Upper lobe of left lung (tissue), 6 donors: ENCODE results near the gene PACSIN1. TPM values are rescaled to one million over a fixed set of nuclear protein-coding genes. Genes with fewer than 3 reads are reported as not detected.
"Not testable (repeated sequence)": the region's sequence is repeated elsewhere in the genome, so short reads cannot be mapped to it uniquely, and the experiment has no call there.

Experiments used
- ATAC-seq, 2 donors: fragments of 200-7000 bp; cut with Tn5 transposase; one replicate each; pipeline ENCODE4 v1.9.1; 2022; ENCODE audit warnings: mild to moderate bottlenecking in 2 of 2, moderate library complexity in 2 of 2; ENCODE audit not compliant: low FRiP score in 2 of 2
- DNase-seq, 2 donors: peaks; one replicate each; pipeline ENCODE4 v3.0.0-alpha.2; 2019 to 2020
- H3K27ac ChIP-seq, 4 donors: fragments of 200-600 bp; sonication (generic); one replicate each; pipeline ENCODE4 v1.5.1; 2016 to 2019
- H3K27me3 ChIP-seq, 4 donors: fragments of 200-600 bp; sonication (generic); one replicate each; pipeline ENCODE4 v1.5.1; 2017 to 2019
- H3K36me3 ChIP-seq, 4 donors: fragments of 200-600 bp; sonication (generic); one replicate each; pipeline ENCODE4 v1.5.1; 2016 to 2019
- H3K4me1 ChIP-seq, 4 donors: fragments of 200-600 bp; sonication (generic); one replicate each; pipeline ENCODE4 v1.5.1; 2018 to 2019
- H3K4me3 ChIP-seq, 4 donors: fragments of 200-600 bp; sonication (generic); one replicate each; pipeline ENCODE4 v1.5.1; 2017 to 2019; ENCODE audit warnings: mild to moderate bottlenecking in 2 of 4, moderate library complexity in 1 of 4
- H3K9me3 ChIP-seq, 4 donors: fragments of 200-600 bp; sonication (generic); one replicate each; pipeline ENCODE4 v1.5.1; 2018 to 2019
- CTCF ChIP-seq, 6 experiments: fragments of 450-650 bp in 4 of 6; fragments of 200-600 bp in 2 of 6; sonication (generic) in 2 of 6; IDR thresholded peaks; one replicate each; pipeline ENCODE4 v1.5.1; 2016 to 2019; ENCODE audit warnings: antibody characterized with exemption in 6 of 6
- EP300 ChIP-seq, 4 donors: sonication (generic); formaldehyde crosslinking; IDR thresholded peaks; one replicate each; pipeline ENCODE4 v1.5.1; 2017; ENCODE audit warnings: antibody characterized with exemption in 4 of 4, control low read depth in 2 of 4
- POLR2A ChIP-seq, 4 donors: fragments of 450-650 bp; IDR thresholded peaks; one replicate each; pipeline ENCODE4 v1.5.1; 2016 to 2017; ENCODE audit warnings: antibody characterized with exemption in 4 of 4, mild to moderate bottlenecking in 2 of 4
- POLR2AphosphoS5 ChIP-seq, 2 donors: sonication (generic); formaldehyde crosslinking; IDR thresholded peaks; one replicate each; pipeline ENCODE4 v1.5.1; 2017; ENCODE audit warnings: antibody characterized with exemption in 2 of 2
- WGBS, 2 donors: methylation state at CpG; one replicate each; pipeline ENCODE4 v1.1.5; 2017 to 2018; 5-methylcytosine and 5-hydroxymethylcytosine counted together
- total RNA-seq, 6 donors: library from RNA; depleted of rRNA in 4 of 6; stranded (reverse); fragments of >200 nt in 4 of 6; gene quantifications; one replicate each; pipeline versions ENCODE4 v1.1.0 to v1.2.1, GENCODE V29; 2016 to 2021
- donor health status: DM: no; HTN: no; CAD: no; lungs with moderate emphysema.
- donor health status: DM: no; HTN: yes; CAD: no; lungs with severe emphysema.

The PACSIN1 gene
- total RNA-seq, 6 donors from 2014 or later, result 0.06 to 3.0 (median 0.17) TPM; not detected in 3

DNA sequence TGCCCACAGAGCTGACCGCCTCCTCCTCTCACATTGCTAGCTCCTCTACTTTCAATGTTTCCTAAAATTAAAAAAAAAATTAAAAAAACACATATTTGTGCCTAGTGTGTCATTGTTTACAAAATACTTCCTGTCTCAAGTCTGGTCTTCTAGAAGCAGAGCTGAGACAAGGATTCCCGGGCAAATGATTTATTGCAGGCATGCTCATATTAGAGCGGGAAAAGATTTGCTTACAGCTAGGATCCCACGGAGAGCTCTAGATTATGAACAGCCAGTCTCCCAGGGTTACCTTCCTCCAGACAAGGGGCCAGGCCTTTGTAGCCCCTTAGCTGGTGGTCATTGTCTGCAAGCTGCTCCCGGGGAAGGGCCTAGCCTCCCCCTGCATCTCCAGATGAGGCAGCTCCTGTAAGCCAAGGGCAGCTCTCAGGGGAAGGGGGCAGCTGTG lies 9.4 kb downstream of the PACSIN1 start:
- no peak overlapping the region for H3K4me3 ChIP-seq
- no peaks in the 10 kb centered on the region for H3K27me3 ChIP-seq
- H3K4me1 ChIP-seq, result no peaks in the 10 kb centered on the region
- H3K36me3 ChIP-seq, result no peaks in the 10 kb centered on the region
- no peak for DNase-seq
- 48 to 72% methylated on average over 4 to 5 of the region's 5 CpGs for WGBS, 2 donors
- TF ChIP-seq CTCF (IDR thresholded peaks at IDR 0.05) (no peak), POLR2AphosphoS5 (IDR thresholded peaks at IDR 0.05) (no peak), POLR2A (IDR thresholded peaks at IDR 0.05) (no peak), EP300 (IDR thresholded peaks at IDR 0.05) (no peak)
- no peak for ATAC-seq
- H3K9me3 ChIP-seq, result peaks cover 0 to 4% (median 2%) of the 10 kb centered on the region in 4 donors
- no peak overlapping the region for H3K27ac ChIP-seq

- no peak overlapping the region for H3K27ac ChIP-seq
- no peaks in the 10 kb centered on the region for H3K4me1 ChIP-seq
- ATAC-seq (no peak), DNase-seq (no peak)
- TF ChIP-seq CTCF (IDR thresholded peaks at IDR 0.05), result no peak
- TF ChIP-seq POLR2A (IDR thresholded peaks at IDR 0.05), result no peak
- TF ChIP-seq EP300 (IDR thresholded peaks at IDR 0.05), result no peak
- no peak for TF ChIP-seq POLR2AphosphoS5 (IDR thresholded peaks at IDR 0.05)
- H3K9me3 ChIP-seq, result peaks cover 0 to 4% (median 2%) of the 10 kb centered on the region in 4 donors
- H3K27me3 ChIP-seq, result no peaks in the 10 kb centered on the region
- H3K36me3 ChIP-seq, result no peaks in the 10 kb centered on the region
- 72 to 79% methylated on average over 7 of the region's 7 CpGs for WGBS, 2 donors
- no peak overlapping the region for H3K4me3 ChIP-seq
Observed at GRCh38 chr6:34475767-34476328, 10.0 kb downstream of the PACSIN1 start.

DNA sequence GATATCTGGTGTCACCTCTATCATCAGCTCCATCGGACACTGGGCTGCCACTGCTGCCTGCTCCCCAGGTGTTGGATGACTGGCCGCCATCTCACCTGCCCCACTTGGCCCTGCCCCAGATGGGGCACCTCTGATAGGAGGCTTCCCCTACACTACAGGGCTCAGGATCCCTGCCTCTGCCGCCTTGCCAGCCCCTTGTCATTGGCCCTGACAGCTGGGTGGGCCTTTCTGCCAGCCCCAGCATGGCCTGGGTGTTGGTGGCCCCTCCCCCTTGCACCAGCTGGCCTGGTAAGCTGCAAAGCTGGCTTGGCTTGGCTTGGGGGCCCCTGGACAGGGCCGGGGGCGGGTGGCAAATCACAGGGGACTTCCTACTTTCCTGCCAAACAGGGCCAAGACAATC lies 10.6 kb downstream of the PACSIN1 start:
- 45 to 53% methylated on average over 4 to 5 of the region's 5 CpGs for WGBS, 2 donors
- DNase-seq, result peak in 1 of 2 donors; percentile 55
- Histone ChIP-seq H3K27ac (no peak overlapping the region), H3K9me3 (peaks cover 0 to 4% (median 2%) of the 10 kb centered on the region in 4 donors), H3K4me1 (no peaks in the 10 kb centered on the region), H3K4me3 (no peak overlapping the region), H3K27me3 (no peaks in the 10 kb centered on the region), H3K36me3 (no peaks in the 10 kb centered on the region)
- no peak for TF ChIP-seq POLR2A (IDR thresholded peaks at IDR 0.05)
- ATAC-seq, result no peak

DNA sequence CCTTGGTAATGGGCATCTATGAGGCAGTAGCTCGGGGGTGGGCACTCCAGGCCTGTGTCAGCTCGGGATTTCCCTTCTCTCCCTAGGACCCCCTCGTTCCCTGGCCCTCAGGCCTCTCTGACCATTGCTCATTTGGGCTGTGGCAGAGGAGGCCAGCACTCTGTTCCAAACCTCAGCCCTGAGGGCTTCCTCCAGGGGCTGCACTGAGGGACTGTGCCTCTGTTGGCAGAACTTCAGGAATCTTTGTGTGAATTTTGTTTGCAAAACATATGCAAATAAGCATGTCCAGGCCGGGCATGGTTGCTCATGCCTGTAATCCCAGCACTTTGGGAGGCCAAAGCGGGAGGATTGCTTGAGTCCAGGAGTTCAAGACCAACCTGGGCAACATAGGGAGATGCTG lies 11.0 kb downstream of the PACSIN1 start:
- H3K4me1 ChIP-seq, result no peaks in the 10 kb centered on the region
- no peaks in the 10 kb centered on the region for H3K36me3 ChIP-seq
- 63 to 83% methylated on average over 4 to 5 of the region's 5 CpGs for WGBS, 2 donors
- ATAC-seq, result no peak
- no peak overlapping the region for H3K4me3 ChIP-seq
- no peak for DNase-seq
- H3K27ac ChIP-seq, result no peak overlapping the region
- TF ChIP-seq EP300 (IDR thresholded peaks at IDR 0.05) (no peak), POLR2AphosphoS5 (IDR thresholded peaks at IDR 0.05) (no peak), POLR2A (IDR thresholded peaks at IDR 0.05) (no peak), CTCF (IDR thresholded peaks at IDR 0.05) (no peak)
- H3K9me3 ChIP-seq, result peaks cover 0 to 4% (median 2%) of the 10 kb centered on the region in 4 donors
- H3K27me3 ChIP-seq, result no peaks in the 10 kb centered on the region

DNA sequence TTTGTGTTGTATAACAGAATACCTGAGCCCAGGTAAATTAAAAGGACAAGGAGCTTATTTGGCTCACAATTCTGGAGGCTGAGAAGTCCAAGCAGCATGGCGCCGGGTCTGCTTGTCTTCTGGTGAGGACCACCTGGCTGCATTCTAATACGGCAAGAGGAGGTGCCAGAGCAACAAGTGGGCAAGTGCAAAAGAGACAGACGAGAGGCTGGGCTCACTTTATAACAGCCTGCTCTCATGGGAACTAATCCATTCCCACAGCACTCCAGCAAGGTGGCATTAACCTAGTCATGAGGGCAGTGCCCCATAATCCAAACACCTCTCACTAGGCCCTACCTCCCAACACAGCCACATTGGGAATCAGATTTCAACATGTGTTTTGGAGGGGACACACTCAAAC lies 12.9 kb downstream of the PACSIN1 start:
- TF ChIP-seq CTCF (IDR thresholded peaks at IDR 0.05), result no peak
- no peak for TF ChIP-seq POLR2A (IDR thresholded peaks at IDR 0.05)
- no peak for TF ChIP-seq POLR2AphosphoS5 (IDR thresholded peaks at IDR 0.05)
- TF ChIP-seq EP300 (IDR thresholded peaks at IDR 0.05), result no peak
- ATAC-seq (no peak), DNase-seq (no peak)
- H3K27me3 ChIP-seq, result no peaks in the 10 kb centered on the region
- H3K4me1 ChIP-seq, result no peaks in the 10 kb centered on the region
- H3K4me3 ChIP-seq, result no peak overlapping the region
- H3K27ac ChIP-seq, result no peak overlapping the region
- WGBS, 2 donors, result 84 to 96% methylated on average over 4 of the region's 4 CpGs
- no peaks in the 10 kb centered on the region for H3K36me3 ChIP-seq
- peaks cover 0 to 4% (median 2%) of the 10 kb centered on the region in 4 donors for H3K9me3 ChIP-seq

DNA sequence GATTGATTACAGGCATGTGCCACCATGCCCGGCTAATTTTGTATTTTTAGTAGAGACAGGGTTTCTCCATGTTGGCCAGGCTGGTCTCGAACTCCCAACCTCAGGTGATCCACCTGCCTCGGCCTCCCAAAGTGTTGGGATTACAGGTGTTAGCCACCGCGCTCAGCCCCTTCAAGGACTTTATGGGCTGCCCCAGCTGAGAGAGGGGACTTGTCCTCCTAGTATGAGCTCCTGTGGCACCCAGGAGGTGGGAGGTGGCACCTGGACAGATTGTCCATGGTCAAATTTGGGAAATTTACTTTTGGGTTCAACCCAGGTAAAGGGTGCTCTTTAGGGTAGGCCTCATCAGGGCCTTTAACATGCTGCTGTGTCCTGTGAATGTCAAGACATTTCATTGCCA lies 17.9 kb downstream of the PACSIN1 start:
- not testable (repeated sequence) for H3K4me3 ChIP-seq, H3K27me3 ChIP-seq, H3K36me3 ChIP-seq, H3K27ac ChIP-seq, ATAC-seq, DNase-seq, H3K9me3 ChIP-seq, H3K4me1 ChIP-seq
- WGBS, 2 donors, result 98 to 100% methylated on average over 3 to 5 of the region's 5 CpGs
